LNCaP clone FGC (cell line): Measurements from ENCODE around the gene CHST15.

Experiments
- DNase-seq: peaks from one replicate; pipeline ENCODE4 v3.0.0-alpha.2; 2011; ENCODE audit warnings: low read depth
- H3K4me3 ChIP-seq: 2 replicates; pipeline ENCODE4 v1.5.1; 2011; ENCODE audit warnings: mild to moderate bottlenecking, low read depth, low read length, control low read depth
- TF ChIP-seq, protein P1 (sequence below): IDR thresholded peaks from 2 replicates; pipeline ENCODE4 v1.5.1; 2012; ENCODE audit warnings: mild to moderate bottlenecking; ENCODE audit not compliant: control insufficient read depth, insufficient read depth; ENCODE audit errors: extremely low read depth

The CHST15 gene

GRCh38 chr10:124069341-124070264 is 23.8 kb downstream of the CHST15 start:
- no peak for DNase-seq
- TF ChIP-seq, protein P1, sequence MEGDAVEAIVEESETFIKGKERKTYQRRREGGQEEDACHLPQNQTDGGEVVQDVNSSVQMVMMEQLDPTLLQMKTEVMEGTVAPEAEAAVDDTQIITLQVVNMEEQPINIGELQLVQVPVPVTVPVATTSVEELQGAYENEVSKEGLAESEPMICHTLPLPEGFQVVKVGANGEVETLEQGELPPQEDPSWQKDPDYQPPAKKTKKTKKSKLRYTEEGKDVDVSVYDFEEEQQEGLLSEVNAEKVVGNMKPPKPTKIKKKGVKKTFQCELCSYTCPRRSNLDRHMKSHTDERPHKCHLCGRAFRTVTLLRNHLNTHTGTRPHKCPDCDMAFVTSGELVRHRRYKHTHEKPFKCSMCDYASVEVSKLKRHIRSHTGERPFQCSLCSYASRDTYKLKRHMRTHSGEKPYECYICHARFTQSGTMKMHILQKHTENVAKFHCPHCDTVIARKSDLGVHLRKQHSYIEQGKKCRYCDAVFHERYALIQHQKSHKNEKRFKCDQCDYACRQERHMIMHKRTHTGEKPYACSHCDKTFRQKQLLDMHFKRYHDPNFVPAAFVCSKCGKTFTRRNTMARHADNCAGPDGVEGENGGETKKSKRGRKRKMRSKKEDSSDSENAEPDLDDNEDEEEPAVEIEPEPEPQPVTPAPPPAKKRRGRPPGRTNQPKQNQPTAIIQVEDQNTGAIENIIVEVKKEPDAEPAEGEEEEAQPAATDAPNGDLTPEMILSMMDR, result no peak
- no peak overlapping the region for H3K4me3 ChIP-seq

DNA sequence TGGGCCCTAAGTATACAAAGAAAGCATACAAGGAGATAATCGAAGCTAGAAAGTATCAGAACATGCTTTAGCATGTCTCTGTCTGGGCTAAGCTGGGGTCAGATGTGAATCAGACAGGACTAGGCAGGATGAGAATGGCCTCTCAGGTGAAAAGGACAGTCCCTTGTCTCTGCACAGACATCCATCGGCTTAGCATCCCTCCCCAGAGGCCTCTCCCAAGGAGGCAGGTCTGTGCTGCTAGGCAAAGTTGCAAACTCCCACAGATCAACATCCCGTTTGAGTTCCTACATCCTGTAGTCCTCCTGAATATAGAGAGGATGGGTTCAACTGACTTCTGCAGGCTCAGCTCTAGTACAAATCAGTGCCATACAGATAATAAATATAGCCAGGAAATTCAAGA is 24.5 kb downstream of the CHST15 start:
- no peak for DNase-seq
- no peak overlapping the region for H3K4me3 ChIP-seq
- TF ChIP-seq, protein P1, result no peak

DNA sequence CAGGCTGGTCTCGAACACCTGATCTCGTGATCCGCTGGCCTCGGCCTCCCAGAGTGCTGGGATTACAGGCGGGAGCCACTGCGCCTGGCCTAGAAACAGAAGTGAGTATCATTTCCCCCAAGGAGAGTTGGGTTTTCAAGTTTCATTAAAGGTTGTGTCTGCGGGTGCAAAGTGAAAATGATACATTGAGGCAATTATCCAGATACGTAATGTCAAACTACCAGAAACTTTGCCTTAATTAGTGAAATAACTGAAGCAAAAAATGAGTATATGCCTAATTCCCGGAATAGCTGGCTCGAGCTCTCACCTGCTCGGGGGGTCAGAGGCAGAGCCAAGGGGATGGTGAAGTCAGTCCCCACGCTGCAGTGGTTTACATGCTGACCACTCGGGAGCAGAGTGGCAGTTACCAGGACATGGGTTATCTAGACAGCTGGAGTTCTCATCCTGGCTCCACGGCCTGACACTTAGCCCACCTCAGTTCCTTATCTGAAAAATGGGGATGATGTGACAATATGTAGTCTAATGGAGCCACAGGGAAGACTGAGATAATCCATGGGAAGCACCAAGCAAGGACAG is 25.5 kb downstream of the CHST15 start:
- H3K4me3 ChIP-seq, result no peak overlapping the region
- TF ChIP-seq, protein P1, result no peak

GRCh38 chr10:124066781-124067714 is 26.4 kb downstream of the CHST15 start:
- TF ChIP-seq, protein P1, result no peak
- DNase-seq, result no peak
- no peak overlapping the region for H3K4me3 ChIP-seq

More for the DNA sequence above, 25.5 kb downstream of the CHST15 start:
- no peak for DNase-seq

DNA sequence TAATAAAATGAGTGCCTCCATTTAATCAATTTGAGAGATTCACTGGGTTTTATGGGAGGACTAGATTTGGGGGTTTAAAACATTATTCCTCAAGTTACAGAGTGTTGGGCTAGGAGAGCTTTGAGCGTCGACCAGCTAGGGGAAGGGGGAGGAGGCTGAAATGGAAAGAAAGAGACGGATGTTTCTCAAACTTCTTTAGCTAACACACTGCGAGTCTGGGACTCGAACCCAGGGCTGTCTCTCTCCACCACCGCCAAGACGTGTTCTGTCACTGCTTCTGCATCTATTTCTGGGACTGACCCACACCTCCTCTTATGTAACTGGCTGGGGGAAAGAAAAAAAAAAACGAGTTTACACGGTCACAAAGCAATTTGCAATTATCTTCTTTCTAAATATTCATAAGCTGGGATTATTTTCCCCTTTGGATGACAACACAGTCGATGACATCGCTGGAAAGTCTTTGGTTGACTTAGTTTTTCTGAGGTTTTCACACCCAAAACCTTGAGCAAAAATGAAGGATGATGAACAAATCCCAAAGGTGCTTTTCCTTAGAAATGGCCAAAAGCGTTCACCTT is 27.2 kb downstream of the CHST15 start:
- H3K4me3 ChIP-seq, result no peak overlapping the region
- TF ChIP-seq, protein P1, result no peak
- DNase-seq, result no peak

GRCh38 chr10:124065382-124066125 is 27.8 kb downstream of the CHST15 start:
- no peak for DNase-seq
- TF ChIP-seq, protein P1, result no peak
- no peak overlapping the region for H3K4me3 ChIP-seq
